NOMO-1 (cell line): ENCODE measurements around the gene PCDHA3.
"Not testable (repeated sequence)": the region's sequence is repeated elsewhere in the genome, so short reads cannot be mapped to it uniquely, and the experiment has no call there.

ENCODE experiments used
- DNase-seq, 2 experiments: peaks; one replicate each; lab custom pipeline; 2025; ENCODE audit not compliant: unreplicated experiment in 2 of 2; lab: John Stamatoyannopoulos, UW

The PCDHA3 gene

GRCh38 chr5:140800816-140801493, at the start of gene PCDHA3:
TSS of gene PCDHA3 (plus strand) at chr5:140801057.
- DNase-seq, result no peak

- no peak for DNase-seq
Measured at GRCh38 chr5:140753561-140753960, 47.3 kb upstream of the PCDHA3 start.

GRCh38 chr5:140764177-140764973, 36.5 kb upstream of the PCDHA3 start:
- DNase-seq, result no peak

GRCh38 chr5:140767444-140767843, 33.4 kb upstream of the PCDHA3 start:
- DNase-seq, result no peak

- DNase-seq, result no peak
Measured at GRCh38 chr5:140780512-140780911, 20.3 kb upstream of the PCDHA3 start.

- DNase-seq, result peak; percentile 12 to 53
Measured at GRCh38 chr5:140785905-140786686, 14.8 kb upstream of the PCDHA3 start, which contains the start of gene PCDHA1. TSS of gene PCDHA1 (plus strand) at chr5:140786140.

GRCh38 chr5:140787422-140787821, 13.4 kb upstream of the PCDHA3 start:
- DNase-seq, result not testable (repeated sequence)

- DNase-seq, result not testable (repeated sequence)
Measured at GRCh38 chr5:140787849-140788504, 12.9 kb upstream of the PCDHA3 start.

- DNase-seq, result peak; percentile 59 to 82
Measured at GRCh38 chr5:140791089-140791488, 9.8 kb upstream of the PCDHA3 start.

- DNase-seq, result no peak
Measured at GRCh38 chr5:140794595-140795258, 6.1 kb upstream of the PCDHA3 start, which contains the start of gene PCDHA2. TSS of gene PCDHA2 (plus strand) at chr5:140794852.

- DNase-seq, result no peak
Measured at GRCh38 chr5:140795259-140795641, 5.6 kb upstream of the PCDHA3 start.

GRCh38 chr5:140796072-140796717, 4.7 kb upstream of the PCDHA3 start:
- DNase-seq, result not testable (repeated sequence)

GRCh38 chr5:140796718-140797095, 4.2 kb upstream of the PCDHA3 start:
- no peak for DNase-seq

- no peak for DNase-seq
Measured at GRCh38 chr5:140801494-140801841, 611 bp downstream of the PCDHA3 start.

GRCh38 chr5:140802381-140802780, 1.5 kb downstream of the PCDHA3 start:
- DNase-seq, result not testable (repeated sequence)

GRCh38 chr5:140802781-140803271, 2.0 kb downstream of the PCDHA3 start:
- DNase-seq, result no peak

- no peak for DNase-seq
Measured at GRCh38 chr5:140806834-140807775, 6.2 kb downstream of the PCDHA3 start, which contains the start of gene PCDHA4. TSS of gene PCDHA4 (plus strand) at chr5:140807068.

- not testable (repeated sequence) for DNase-seq
Measured at GRCh38 chr5:140808241-140808888, 7.5 kb downstream of the PCDHA3 start.
